Liver (tissue), 3 donors: ENCODE measurements around the gene MROH9.

ENCODE experiments used
- CTCF ChIP-seq: fragments of 150-350 bp; IDR thresholded peaks from 2 replicates; pipeline ENCODE4 v1.5.1; 2017; ENCODE audit warnings: improper control_type of control experiment, low read depth, low read length; ENCODE audit not compliant: missing input control
- EGR1 ChIP-seq, 2 donors: IDR thresholded peaks; 2 replicates each; pipeline ENCODE4 v1.6.1; 2016 to 2018; ENCODE audit warnings: antibody characterized with exemption in 2 of 2, low read depth in 2 of 2
- FOXA2 ChIP-seq: IDR thresholded peaks from 2 replicates; pipeline ENCODE4 v1.6.1; 2016; ENCODE audit warnings: antibody characterized with exemption
- GABPA ChIP-seq, 2 donors: IDR thresholded peaks in 1 of 2; conservative IDR thresholded peaks in 1 of 2; 2 replicates each; pipeline ENCODE4 v1.6.1; 2016; ENCODE audit warnings: antibody characterized with exemption in 2 of 2, mild to moderate bottlenecking in 1 of 2, moderate library complexity in 1 of 2
- RAD21 ChIP-seq, 2 donors: IDR thresholded peaks; 2 replicates each; pipeline ENCODE4 v1.6.1; 2016; ENCODE audit warnings: antibody characterized with exemption in 2 of 2, mild to moderate bottlenecking in 2 of 2
- REST ChIP-seq: IDR thresholded peaks from 2 replicates; pipeline ENCODE4 v1.6.1; 2016; ENCODE audit warnings: antibody characterized with exemption, mild to moderate bottlenecking
- RXRA ChIP-seq, 2 donors: IDR thresholded peaks; 2 replicates each; pipeline ENCODE4 v1.6.1; 2017 to 2018; ENCODE audit warnings: antibody characterized with exemption in 2 of 2, mild to moderate bottlenecking in 1 of 2
- TAF1 ChIP-seq: conservative IDR thresholded peaks from 2 replicates; pipeline ENCODE4 v1.6.1; 2016; ENCODE audit warnings: antibody characterized with exemption, mild to moderate bottlenecking
- YY1 ChIP-seq: IDR thresholded peaks from 2 replicates; pipeline ENCODE4 v1.6.1; 2016; ENCODE audit warnings: antibody characterized with exemption, mild to moderate bottlenecking
- ZBTB33 ChIP-seq: IDR thresholded peaks from 2 replicates; pipeline ENCODE4 v1.6.1; 2016; ENCODE audit warnings: antibody characterized with exemption
- TF ChIP-seq, protein P1 (sequence below): IDR thresholded peaks from 2 replicates; pipeline ENCODE4 v1.6.1; 2016; ENCODE audit warnings: antibody characterized with exemption
- donor health status: healthy.
- donor health status: healthy.

DNA sequence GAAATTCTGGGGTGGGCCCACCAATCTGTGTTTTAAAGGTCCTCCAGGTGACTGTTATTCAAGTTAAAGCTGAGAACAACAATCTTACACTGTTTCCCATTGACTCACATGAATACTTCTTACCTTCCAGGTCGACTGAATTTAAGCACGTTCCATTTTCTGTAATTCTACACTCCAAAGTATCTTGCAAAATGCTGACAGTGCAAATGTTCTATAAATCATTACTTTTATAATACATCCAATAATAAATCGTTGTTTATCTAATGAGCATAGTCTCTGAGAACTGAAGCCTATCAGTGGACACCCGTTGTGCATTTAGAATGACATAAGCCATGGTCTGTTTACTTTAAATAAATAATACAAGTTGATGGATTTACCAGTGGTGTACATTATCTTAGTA lies 79.5 kb downstream of the MROH9 start:
- TF ChIP-seq, protein P1, sequence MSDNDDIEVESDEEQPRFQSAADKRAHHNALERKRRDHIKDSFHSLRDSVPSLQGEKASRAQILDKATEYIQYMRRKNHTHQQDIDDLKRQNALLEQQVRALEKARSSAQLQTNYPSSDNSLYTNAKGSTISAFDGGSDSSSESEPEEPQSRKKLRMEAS: no peak
- TF ChIP-seq CTCF (no peak), EGR1 (IDR thresholded peaks at IDR 0.05; ENCODE audit: low read depth in 2 of 2) (no peak), GABPA (IDR thresholded peaks at IDR 0.05 in 1 of 2, conservative IDR thresholded peaks at IDR 0.05 in 1 of 2) (no peak), REST (no peak), TAF1 (no peak), FOXA2 (no peak), YY1 (no peak), ZBTB33 (no peak), RAD21 (IDR thresholded peaks at IDR 0.05) (no peak), RXRA (IDR thresholded peaks at IDR 0.05) (no peak)
